GM12865 (cell line): ENCODE data around the gene SCN8A.

ENCODE experiments used
- DNase-seq: peaks from one replicate; pipeline ENCODE4 v3.0.0; 2010; ENCODE audit warnings: low read depth
- H3K4me3 ChIP-seq: 2 replicates; pipeline ENCODE4 v1.5.1; 2011; ENCODE audit warnings: mild to moderate bottlenecking, low read depth, low read length, control low read depth
- CTCF ChIP-seq: IDR thresholded peaks from 2 replicates; pipeline ENCODE4 v1.5.1; 2011; ENCODE audit warnings: low read length, control low read depth, low read depth, inconsistent platforms; ENCODE audit not compliant: insufficient read depth; ENCODE audit errors: missing control alignments

Gene SCN8A

DNA sequence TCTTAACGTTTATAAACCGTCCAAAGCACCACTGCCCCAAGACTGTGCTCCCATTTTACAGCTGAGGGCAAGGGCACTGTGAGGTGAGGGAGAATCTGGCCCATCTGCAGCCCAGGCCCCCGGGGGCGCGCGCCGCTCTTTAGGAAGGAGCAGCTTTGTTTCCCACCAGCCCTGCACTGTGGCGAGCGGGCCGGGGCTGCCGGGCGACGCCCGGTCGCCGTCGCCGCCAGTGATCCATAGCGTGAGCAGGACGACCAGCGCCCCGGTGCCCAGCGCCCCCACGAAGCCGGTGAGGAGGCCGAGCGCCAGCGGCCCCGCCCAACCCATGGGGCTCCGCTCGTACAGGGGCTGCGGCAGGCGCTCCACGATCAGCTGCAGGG is 222.9 kb downstream of the SCN8A start:
- H3K4me3 ChIP-seq = no peak overlapping the region
- no peak for TF ChIP-seq CTCF

DNA sequence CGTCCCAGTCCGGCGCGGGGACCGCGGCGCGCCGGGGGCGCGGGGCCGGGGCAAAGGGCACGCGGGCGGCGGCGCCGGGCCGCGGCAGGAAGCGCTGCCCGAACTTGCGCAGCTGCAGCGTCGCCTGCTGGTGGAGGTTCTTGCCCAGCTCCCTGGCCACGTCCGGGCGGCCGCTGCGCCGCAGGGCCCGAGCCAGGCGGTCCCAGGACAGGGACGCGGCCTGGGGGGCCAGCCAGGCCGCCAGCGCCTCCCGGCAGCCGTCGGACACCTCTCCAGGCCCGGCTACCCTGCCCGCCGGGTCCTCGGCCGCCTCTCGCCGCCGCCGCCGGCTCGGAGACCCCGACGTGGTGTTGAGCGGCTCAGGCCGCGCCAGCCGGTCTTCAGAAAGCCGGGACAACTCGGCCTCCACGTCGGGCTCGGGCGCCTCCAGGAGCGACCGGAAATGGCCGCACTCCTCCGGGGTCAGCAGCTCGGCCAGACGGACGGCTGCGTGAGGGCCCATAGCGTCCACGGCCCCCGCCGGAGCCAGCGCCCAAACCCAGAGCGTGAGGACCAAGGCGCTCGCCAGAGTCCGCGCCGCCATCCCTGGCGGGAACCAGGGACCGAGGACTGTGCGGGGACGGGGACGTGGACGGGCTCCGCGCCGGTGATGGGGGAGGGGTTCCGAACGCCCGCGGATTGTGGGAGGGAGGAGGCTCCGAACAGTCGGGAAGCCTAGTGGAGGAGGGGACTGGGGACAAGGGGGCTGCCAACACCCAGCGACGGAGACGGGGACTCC is 223.5 kb downstream of the SCN8A start:
- peak; percentile 45 for DNase-seq
- H3K4me3 ChIP-seq = no peak overlapping the region
- TF ChIP-seq CTCF = peak; percentile 43

More for the DNA sequence above, 222.9 kb downstream of the SCN8A start:
- no peak for DNase-seq

GRCh38 chr12:51815571-51815970 is 224.5 kb downstream of the SCN8A start:
- H3K4me3 ChIP-seq = no peak overlapping the region
- no peak for DNase-seq
- TF ChIP-seq CTCF = no peak

GRCh38 chr12:51817027-51817953 is 226.3 kb downstream of the SCN8A start:
- no peak overlapping the region for H3K4me3 ChIP-seq
- no peak for TF ChIP-seq CTCF
- DNase-seq = no peak

DNA sequence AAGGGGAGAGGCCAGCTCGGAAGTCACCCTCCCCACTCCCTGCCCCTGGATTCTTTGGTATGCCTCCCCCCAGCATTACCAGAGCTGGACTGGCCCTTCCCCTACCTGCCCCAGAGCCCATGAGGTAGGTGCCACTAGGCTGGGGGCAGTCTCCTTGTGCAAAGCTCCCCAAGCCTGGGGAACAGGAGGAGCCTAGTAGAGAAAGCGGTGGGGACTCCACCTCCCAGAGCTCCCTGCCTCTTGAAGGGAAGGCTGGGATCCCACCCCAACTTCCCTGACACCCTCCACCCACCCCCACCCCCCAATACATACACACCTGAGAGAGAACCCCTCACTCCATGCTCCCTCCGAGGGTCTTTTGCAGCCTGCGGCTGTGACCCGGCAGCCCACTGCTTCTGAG is 227.1 kb downstream of the SCN8A start:
- no peak overlapping the region for H3K4me3 ChIP-seq
- TF ChIP-seq CTCF = no peak
- DNase-seq = no peak

GRCh38 chr12:51818566-51819300 is 227.7 kb downstream of the SCN8A start:
- no peak for TF ChIP-seq CTCF
- H3K4me3 ChIP-seq = no peak overlapping the region
- DNase-seq = no peak
